ENCODE measurements around the gene C10orf67.

Gene C10orf67

DNA sequence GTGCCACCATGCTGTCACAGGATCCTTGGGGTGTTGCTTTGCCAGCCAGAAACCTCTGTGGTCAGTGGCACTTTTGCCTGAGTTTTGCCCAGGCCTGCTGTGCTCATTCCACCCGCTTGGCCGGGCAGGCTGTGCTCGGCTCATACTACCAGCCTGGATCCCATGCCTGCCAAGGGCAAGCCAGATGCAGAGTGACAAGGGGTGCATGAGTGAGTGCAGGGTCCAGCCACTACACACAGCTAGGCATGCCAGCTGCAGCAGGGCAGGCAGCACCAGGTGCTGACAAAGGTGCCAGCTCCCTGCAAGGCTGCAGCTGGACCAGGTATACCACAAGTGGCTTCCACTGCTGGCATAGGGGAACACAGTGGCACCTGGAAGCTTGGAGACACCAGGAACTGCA is 28.6 kb downstream of the C10orf67 start:
- Histone ChIP-seq H3K9me3 (ENCODE audit: control insufficient read depth, insufficient read depth, low read length) (peaks cover 18% of the 10 kb centered on the region; the same call in 1 of the 2 replicates), H3K4me2 (ENCODE audit: low read length) (no peak overlapping the region), H3K27ac (ENCODE audit: low read depth, low read length) (no peak overlapping the region), H3K4me3 (ENCODE audit: low read length) (no peak overlapping the region), H3K27me3 (ENCODE audit: control insufficient read depth, low read length) (no peaks in the 10 kb centered on the region), H3K36me3 (ENCODE audit: control insufficient read depth, low read length) (no peaks in the 10 kb centered on the region), H3K9me2 (replicated peaks; ENCODE audit: control insufficient read depth, low read length) (no peaks in the 10 kb centered on the region), H3K79me2 (ENCODE audit: control insufficient read depth, low read length) (no peaks in the 10 kb centered on the region), H4K20me1 (ENCODE audit: control insufficient read depth, insufficient read depth, low read depth, low read length) (no peaks in the 10 kb centered on the region), H3F3A (ENCODE audit: control insufficient read depth, insufficient read depth) (no peaks in the 10 kb centered on the region), H3K4me1 (ENCODE audit: control insufficient read depth, low read length) (peaks cover 31% of the 10 kb centered on the region)
- no peak for TF ChIP-seq CTCF (IDR thresholded peaks at IDR 0.05; ENCODE audit: low read depth, low read length, poor library complexity, severe bottlenecking)
- no peak for TF ChIP-seq EZH2phosphoT487 (IDR thresholded peaks at IDR 0.05; ENCODE audit: borderline replicate concordance, low read length)

DNA sequence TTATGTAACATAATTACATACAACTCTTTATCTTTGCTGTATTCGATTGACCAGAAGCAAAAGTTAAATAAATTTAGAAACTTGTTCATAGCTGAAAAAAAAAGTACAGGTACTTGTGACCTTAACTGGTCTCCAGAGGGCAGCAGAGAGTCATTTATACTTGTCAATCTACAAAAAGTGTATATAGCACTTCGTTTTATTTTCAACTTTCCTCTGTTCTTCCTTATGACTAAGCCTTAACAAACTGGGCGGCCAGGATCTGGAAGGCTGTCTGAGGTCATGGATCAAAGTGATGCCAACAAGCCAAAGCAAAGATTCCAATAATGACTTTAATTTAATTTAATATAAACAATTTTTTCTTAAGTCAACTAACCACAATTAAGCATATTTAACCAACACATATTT is 29.8 kb downstream of the C10orf67 start:
- H3K4me3 ChIP-seq (ENCODE audit: low read length): no peak overlapping the region
- H3K9me3 ChIP-seq (ENCODE audit: control insufficient read depth, insufficient read depth, low read length): peaks cover 18% of the 10 kb centered on the region; the same call in 1 of the 2 replicates
- H3K4me2 ChIP-seq (ENCODE audit: low read length): 0 out of 2 replicates have a peak overlapping the region, but pooled peaks have one; percentile 7
- no peaks in the 10 kb centered on the region for H3F3A ChIP-seq (ENCODE audit: control insufficient read depth, insufficient read depth)
- no peaks in the 10 kb centered on the region for H3K79me2 ChIP-seq (ENCODE audit: control insufficient read depth, low read length)
- H4K20me1 ChIP-seq (ENCODE audit: control insufficient read depth, insufficient read depth, low read depth, low read length): no peaks in the 10 kb centered on the region
- H3K27me3 ChIP-seq (ENCODE audit: control insufficient read depth, low read length): no peaks in the 10 kb centered on the region
- peaks cover 22% of the 10 kb centered on the region for H3K4me1 ChIP-seq (ENCODE audit: control insufficient read depth, low read length)
- H3K9me2 ChIP-seq (replicated peaks; ENCODE audit: control insufficient read depth, low read length): no peaks in the 10 kb centered on the region
- H3K27ac ChIP-seq (ENCODE audit: low read depth, low read length): no peak overlapping the region
- H3K36me3 ChIP-seq (ENCODE audit: control insufficient read depth, low read length): no peaks in the 10 kb centered on the region
- TF ChIP-seq EZH2phosphoT487 (IDR thresholded peaks at IDR 0.05; ENCODE audit: borderline replicate concordance, low read length) (no peak), CTCF (IDR thresholded peaks at IDR 0.05; ENCODE audit: low read depth, low read length, poor library complexity, severe bottlenecking) (peak; percentile 75)

- Histone ChIP-seq H3K9me3 (ENCODE audit: control insufficient read depth, insufficient read depth, low read length) (peaks cover 4% of the 10 kb centered on the region; the same call in 1 of the 2 replicates), H3K4me3 (ENCODE audit: low read length) (no peak overlapping the region), H3K9me2 (replicated peaks; ENCODE audit: control insufficient read depth, low read length) (no peaks in the 10 kb centered on the region), H3K79me2 (ENCODE audit: control insufficient read depth, low read length) (no peaks in the 10 kb centered on the region), H3F3A (ENCODE audit: control insufficient read depth, insufficient read depth) (no peaks in the 10 kb centered on the region), H3K4me2 (ENCODE audit: low read length) (no peak overlapping the region), H4K20me1 (ENCODE audit: control insufficient read depth, insufficient read depth, low read depth, low read length) (no peaks in the 10 kb centered on the region), H3K27me3 (ENCODE audit: control insufficient read depth, low read length) (no peaks in the 10 kb centered on the region), H3K4me1 (ENCODE audit: control insufficient read depth, low read length) (peaks cover 7% of the 10 kb centered on the region), H3K27ac (ENCODE audit: low read depth, low read length) (no peak overlapping the region), H3K36me3 (ENCODE audit: control insufficient read depth, low read length) (no peaks in the 10 kb centered on the region)
- TF ChIP-seq EZH2phosphoT487 (IDR thresholded peaks at IDR 0.05; ENCODE audit: borderline replicate concordance, low read length) (no peak), CTCF (IDR thresholded peaks at IDR 0.05; ENCODE audit: low read depth, low read length, poor library complexity, severe bottlenecking) (no peak)
These were observed 33.6 kb downstream of the C10orf67 start for GRCh38 chr10:23311034-23311433.
